Stimulated activated CD8-positive, alpha-beta memory T cell treated with anti-CD3 and anti-CD28 coated beads, Interleukin-7, amount 100 ng/mL, for 4 hours (primary cell): Measurements from ENCODE around the gene ME2.
"Not testable (repeated sequence)": the region's sequence is repeated elsewhere in the genome, so short reads cannot be mapped to it uniquely, and the experiment has no call there.

Experiments
- DNase-seq, 2 donors: peaks; one replicate each; pipeline ENCODE4 v3.0.0-alpha.2; 2020; ENCODE audit warnings: low read depth in 2 of 2

ME2 gene

DNA sequence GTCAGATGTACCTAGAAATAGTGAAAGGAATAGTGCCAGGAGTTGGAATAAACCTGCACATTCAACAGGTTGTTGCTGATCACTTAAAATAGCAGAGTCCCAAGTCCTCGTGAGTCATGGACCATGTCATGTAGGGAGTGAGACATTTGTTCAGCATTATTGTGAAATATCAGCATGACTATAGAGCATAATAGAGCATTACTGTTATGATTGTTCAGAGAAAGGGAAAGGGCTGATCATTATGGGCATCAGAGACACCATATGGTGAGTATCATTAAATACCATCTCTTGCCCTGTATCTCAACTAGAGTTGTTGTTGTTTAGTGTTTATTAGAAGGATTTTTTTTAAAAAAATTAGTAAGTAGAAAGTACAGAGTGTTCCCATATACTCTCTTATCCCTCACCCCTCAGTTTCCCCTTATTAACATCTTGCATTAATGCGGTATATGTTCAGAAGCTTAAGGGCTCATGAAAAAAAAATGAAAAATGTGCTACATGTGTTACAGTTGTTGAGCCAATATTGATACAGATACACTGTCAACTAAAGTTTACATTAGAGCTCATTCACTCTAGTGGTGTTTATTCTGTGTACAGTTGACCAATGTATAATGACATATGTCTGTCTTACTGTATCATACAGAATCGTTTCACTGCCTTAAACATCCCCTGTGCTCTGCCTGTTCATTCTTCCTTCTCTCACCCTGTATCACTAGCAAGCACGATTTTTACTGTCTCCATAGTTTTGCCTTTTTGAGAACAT is 94.6 kb downstream of the ME2 start:
- no peak for DNase-seq

DNA sequence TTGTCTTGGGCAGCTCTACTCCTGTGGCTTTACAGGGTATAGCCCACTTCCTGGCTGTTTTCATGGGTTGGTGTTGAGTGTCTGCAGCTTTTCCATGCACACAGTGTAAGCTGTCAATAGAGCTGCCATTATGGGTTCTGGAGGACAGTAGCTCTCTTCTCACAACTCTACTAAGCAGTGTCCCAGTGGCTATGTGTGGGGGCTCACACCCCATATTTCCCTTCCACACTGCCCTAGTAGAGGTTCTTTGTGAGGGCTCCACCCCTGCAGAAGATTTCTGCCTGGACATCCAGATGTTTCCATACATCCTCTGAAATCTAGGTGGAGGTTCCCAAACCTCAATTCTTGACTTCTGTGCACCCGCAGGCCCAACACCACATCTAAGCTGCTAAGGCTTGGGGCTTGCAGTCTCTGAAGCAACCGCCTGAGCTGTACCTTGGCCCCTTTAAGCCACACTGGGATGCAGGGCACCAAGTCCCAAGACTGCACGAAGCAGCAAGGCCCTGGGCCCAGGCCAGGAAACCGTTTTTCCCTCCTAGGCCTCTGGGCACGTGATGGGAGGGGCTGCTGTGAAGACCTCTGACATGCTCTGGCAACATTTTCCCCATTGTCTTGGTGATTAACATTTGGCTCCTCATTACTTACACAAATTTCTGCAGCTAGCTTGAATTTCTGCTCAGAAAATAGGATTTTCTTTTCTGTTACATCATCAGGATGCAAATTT is 98.3 kb downstream of the ME2 start:
- DNase-seq = no peak

DNA sequence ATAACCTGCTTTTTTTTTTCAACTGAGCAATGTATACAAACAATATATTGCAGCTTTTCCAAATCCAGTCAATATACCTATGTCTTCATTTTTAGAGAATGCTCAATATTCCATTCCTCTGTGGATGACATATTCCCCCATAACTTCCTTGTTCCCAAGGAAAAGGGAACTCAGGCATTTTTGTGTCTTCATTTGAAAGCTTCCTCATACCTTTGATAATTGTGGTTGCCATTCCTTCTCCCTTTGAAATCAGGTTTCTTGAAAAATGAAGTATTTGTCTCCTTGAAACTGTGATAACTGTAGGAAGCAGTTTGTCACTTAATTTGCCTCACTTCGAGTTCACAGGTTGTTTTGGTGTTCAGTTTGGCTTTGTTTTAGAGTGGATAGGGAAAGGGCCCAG is 102.5 kb downstream of the ME2 start:
- DNase-seq = no peak

- DNase-seq = no peak
Measured at GRCh38 chr18:50982086-50982801, 103.3 kb downstream of the ME2 start.

DNA sequence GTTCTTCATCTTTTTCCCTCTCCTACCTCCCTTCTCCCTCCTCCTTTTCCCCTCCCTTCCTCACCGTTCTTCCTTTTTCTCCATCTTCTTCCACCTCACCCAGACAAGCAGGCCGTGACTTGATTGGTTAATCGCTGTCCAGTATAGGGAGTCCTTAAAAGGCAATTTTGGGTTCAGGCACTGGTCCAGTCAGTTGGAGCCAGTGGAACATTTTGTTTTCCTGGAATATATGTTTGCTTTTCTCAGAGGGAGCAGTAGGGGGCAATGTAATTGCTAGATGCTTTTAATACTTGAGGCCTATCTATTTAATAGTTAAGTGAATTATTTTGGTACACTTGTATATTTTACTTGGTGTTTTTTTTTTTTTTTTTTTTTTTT is 103.9 kb downstream of the ME2 start:
- no peak for DNase-seq

GRCh38 chr18:50986360-50987087 is 107.6 kb downstream of the ME2 start:
- no peak for DNase-seq

DNA sequence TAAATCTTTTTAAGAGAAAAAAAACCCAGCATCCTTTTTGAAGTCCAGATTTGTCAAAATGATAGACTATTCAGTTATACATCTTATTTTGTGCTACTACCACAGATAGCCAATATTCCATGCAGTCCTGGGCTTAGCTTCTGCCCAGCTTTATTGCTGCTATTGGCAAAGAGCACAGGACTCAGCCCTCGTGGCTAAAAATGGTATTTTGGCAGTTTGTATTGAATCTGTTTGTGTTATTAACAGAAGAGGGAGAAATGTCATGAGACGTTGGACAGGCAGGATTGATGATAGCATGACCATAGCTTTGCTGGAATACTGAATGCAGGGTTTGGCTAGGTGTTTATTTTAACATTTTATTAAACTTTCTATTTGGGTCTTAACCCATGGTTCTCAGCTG is 108.3 kb downstream of the ME2 start:
- no peak for DNase-seq

DNA sequence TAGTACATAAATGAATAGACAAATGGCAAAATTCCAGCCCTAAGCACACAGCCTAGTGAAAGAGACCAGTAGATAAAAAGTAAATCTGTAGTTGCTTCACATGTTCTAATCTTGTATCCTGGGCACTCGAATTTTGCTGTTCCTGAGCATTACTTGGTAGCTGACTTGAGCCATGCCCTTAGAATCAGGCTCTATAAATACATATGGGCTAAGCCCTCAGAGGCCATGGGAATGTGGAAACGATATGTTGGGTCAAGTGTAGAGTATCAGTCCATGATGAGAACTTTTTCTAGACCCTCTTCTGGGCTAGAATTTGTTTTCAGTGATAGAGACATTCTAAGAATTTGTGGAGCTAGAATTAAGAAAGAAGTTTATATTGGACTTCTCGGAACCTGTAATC is 110.8 kb downstream of the ME2 start:
- no peak for DNase-seq

- DNase-seq = no peak
Measured at GRCh38 chr18:50992351-50992762, 113.4 kb downstream of the ME2 start.

GRCh38 chr18:50994031-50994430 is 115.1 kb downstream of the ME2 start:
- no peak for DNase-seq

GRCh38 chr18:51003174-51003573 is 124.3 kb downstream of the ME2 start:
- DNase-seq = not testable (repeated sequence)
